CD14-positive monocyte (primary cell): Measurements from ENCODE around the gene DQX1. TPM values are rescaled to one million over a fixed set of nuclear protein-coding genes. Genes with fewer than 3 reads are reported as not detected.

ENCODE experiments used
- DNase-seq, 3 donors: peaks; one replicate each; pipeline ENCODE4 v3.0.0-alpha.2; 2011 to 2022
- H2AFZ ChIP-seq: 2 replicates; pipeline ENCODE4 v1.6.0; 2012; ENCODE audit warnings: mild to moderate bottlenecking, low read depth, low read length, inconsistent platforms; ENCODE audit not compliant: insufficient read depth, poor library complexity, severe bottlenecking
- H3K27ac ChIP-seq, 2 donors: 1 replicate in 1 of 2; 2 replicates in 1 of 2; pipeline ENCODE4 v1.5.1; 2012 to 2013; ENCODE audit warnings: low read length in 2 of 2, control low read depth in 1 of 2, inconsistent platforms in 1 of 2, low read depth in 1 of 2, mild to moderate bottlenecking in 1 of 2
- H3K27me3 ChIP-seq, 2 donors: one replicate each; pipeline versions ENCODE4 v1.6.0 to v1.6.1; 2011 to 2013; ENCODE audit warnings: low read length in 2 of 2; ENCODE audit not compliant: control insufficient read depth in 2 of 2, insufficient read depth in 2 of 2
- H3K36me3 ChIP-seq, 2 donors: replicated peaks in 1 of 2; 1 replicate in 1 of 2; 2 replicates in 1 of 2; pipeline versions ENCODE4 v1.5.1 to v1.6.1; 2012 to 2013; ENCODE audit warnings: low read length in 2 of 2, control low read depth in 1 of 2, inconsistent platforms in 1 of 2, mild to moderate bottlenecking in 1 of 2; ENCODE audit not compliant: insufficient read depth in 2 of 2, control insufficient read depth in 1 of 2
- H3K4me1 ChIP-seq, 2 donors: 1 replicate in 1 of 2; 2 replicates in 1 of 2; pipeline versions ENCODE4 v1.5.1 to v1.6.1; 2012 to 2013; ENCODE audit warnings: low read length in 2 of 2, control low read depth in 1 of 2, inconsistent platforms in 1 of 2, mild to moderate bottlenecking in 1 of 2, moderate library complexity in 1 of 2; ENCODE audit not compliant: insufficient read depth in 2 of 2, control insufficient read depth in 1 of 2
- H3K4me2 ChIP-seq: replicated peaks from 2 replicates; pipeline ENCODE3; 2012; ENCODE audit warnings: low read length, moderate library complexity, mild to moderate bottlenecking; ENCODE audit not compliant: poor library complexity, severe bottlenecking; ENCODE audit errors: extremely low read depth
- H3K4me3 ChIP-seq, 3 experiments: fragments of 200-600 bp in 1 of 3; sonication (generic) in 1 of 3; replicated peaks in 1 of 3; 1 replicate in 2 of 3; 2 replicates in 1 of 3; pipeline ENCODE4 v1.5.1; 2011 to 2013; ENCODE audit warnings: low read length in 3 of 3, mild to moderate bottlenecking in 3 of 3, control low read depth in 2 of 3, low read depth in 2 of 3, inconsistent platforms in 1 of 3, moderate library complexity in 1 of 3
- H3K79me2 ChIP-seq: 2 replicates; pipeline ENCODE4 v1.6.0; 2012; ENCODE audit warnings: mild to moderate bottlenecking, control low read depth, inconsistent platforms, low read length, moderate library complexity; ENCODE audit not compliant: insufficient read depth
- H3K9ac ChIP-seq: 2 replicates; pipeline ENCODE4 v1.6.0; 2017; ENCODE audit warnings: low read length, mild to moderate bottlenecking; ENCODE audit not compliant: insufficient read depth, poor library complexity, severe bottlenecking
- H3K9me3 ChIP-seq, 2 donors: replicated peaks in 1 of 2; 1 replicate in 1 of 2; 2 replicates in 1 of 2; pipeline versions ENCODE4 v1.5.1 to v1.6.1; 2012 to 2013; ENCODE audit warnings: low read length in 2 of 2, control low read depth in 1 of 2; ENCODE audit not compliant: control insufficient read depth in 1 of 2, insufficient read depth in 1 of 2
- H4K20me1 ChIP-seq: 2 replicates; pipeline ENCODE4 v1.6.0; 2012; ENCODE audit warnings: mild to moderate bottlenecking, low read length, control low read depth, moderate library complexity; ENCODE audit not compliant: insufficient read depth
- H3K27ac Mint-ChIP-seq, 7 donors: one replicate each; pipeline ENCODE4 v1.8.0; 2020; ENCODE audit warnings: mild to moderate bottlenecking in 7 of 7, mixed read lengths in 7 of 7, moderate library complexity in 6 of 7, inconsistent platforms in 2 of 7
- H3K27me3 Mint-ChIP-seq, 3 donors: one replicate each; pipeline ENCODE4 v1.8.0; 2021 to 2022; ENCODE audit warnings: low read depth in 3 of 3, mild to moderate bottlenecking in 3 of 3, mixed read lengths in 3 of 3, moderate library complexity in 3 of 3, inconsistent platforms in 1 of 3
- H3K36me3 Mint-ChIP-seq, 2 donors: one replicate each; pipeline ENCODE4 v1.8.0; 2020; ENCODE audit warnings: mixed read lengths in 2 of 2, inconsistent platforms in 1 of 2, mild to moderate bottlenecking in 1 of 2
- H3K4me1 Mint-ChIP-seq: one replicate; pipeline ENCODE4 v1.8.0; 2020; ENCODE audit warnings: mild to moderate bottlenecking, mixed read lengths
- H3K4me3 Mint-ChIP-seq, 2 donors: one replicate each; pipeline ENCODE4 v1.8.0; 2020; ENCODE audit warnings: mild to moderate bottlenecking in 2 of 2, mixed read lengths in 2 of 2, moderate library complexity in 1 of 2
- H3K9me3 Mint-ChIP-seq, 7 donors: one replicate each; pipeline ENCODE4 v1.8.0; 2020 to 2022; ENCODE audit warnings: mixed read lengths in 7 of 7, mild to moderate bottlenecking in 6 of 7, moderate library complexity in 6 of 7, inconsistent platforms in 2 of 7
- CTCF ChIP-seq: fragments of 200-600 bp; IDR thresholded peaks from one replicate; pipeline ENCODE4 v1.8.0; 2022; ENCODE audit warnings: antibody characterized with exemption, mild to moderate bottlenecking
- WGBS: methylation state at CpG from one replicate; pipeline ENCODE4 v1.1.5; 2013; ENCODE audit warnings: missing lambda C conversion rate; ENCODE audit not compliant: insufficient coverage; 5-methylcytosine and 5-hydroxymethylcytosine counted together
- intact Hi-C, 2 donors: fragments of 100-400 bp; cut with micrococcal nuclease; formaldehyde crosslinking; loops; one replicate each; pipeline versions ENCODE4 v1.15.0 to v1.15.1; 2023
- polyA plus RNA-seq, 3 donors: library from polyadenylated mRNA; depleted of rRNA in 1 of 3; unstranded in 2 of 3; stranded (reverse) in 1 of 3; fragments of 300-500 nt in 2 of 3; fragments of >200 nt in 1 of 3; fragmentation: Illumina TruSeq in 2 of 3; gene quantifications; 1 replicate in 2 of 3; 2 replicates in 1 of 3; pipeline ENCODE4 v1.2.3, GENCODE V29; 2012 to 2021

The DQX1 gene
- polyA plus RNA-seq, 3 donors: 0.36 TPM; not detected in 2

- H3K27me3 Mint-ChIP-seq: peaks cover 2 to 9% (median 4%) of the 10 kb centered on the region in 3 donors
- no peak overlapping the region for H3K27ac Mint-ChIP-seq
- peaks cover 12% of the 10 kb centered on the region for H3K4me1 Mint-ChIP-seq
- Histone ChIP-seq H3K9me3 (no peaks in the 10 kb centered on the region), H4K20me1 (no peaks in the 10 kb centered on the region), H3K4me3 (no peak overlapping the region), H3K27me3 (no peaks in the 10 kb centered on the region), H3K4me2 (no peak overlapping the region), H3K27ac (no peak overlapping the region), H3K9ac (no peak overlapping the region), H3K4me1 (peaks cover 6 to 10% of the 10 kb centered on the region in 2 donors), H2AFZ (no peak overlapping the region), H3K79me2 (no peaks in the 10 kb centered on the region), H3K36me3 (peaks cover 0 to 3% of the 10 kb centered on the region in 2 donors)
- no peak overlapping the region for H3K4me3 Mint-ChIP-seq
- DNase-seq: no peak
- WGBS: 95% methylated on average over 5 of the region's 5 CpGs
- TF ChIP-seq CTCF: no peak
- intact Hi-C loops: loop anchor here in 1 of 2 donors (10.0 kb wide), 1 partner anchor 145 kb away; no protein-coding TSS in a partner anchor
- H3K9me3 Mint-ChIP-seq: no peaks in the 10 kb centered on the region
- peaks cover 6 to 9% of the 10 kb centered on the region in 2 donors for H3K36me3 Mint-ChIP-seq
These were observed 14.3 kb upstream of the DQX1 start for GRCh38 chr2:74540291-74540690.

GRCh38 chr2:74538881-74539339, 12.9 kb upstream of the DQX1 start:
- H3K9ac ChIP-seq: no peak overlapping the region
- H3K9me3 Mint-ChIP-seq: no peaks in the 10 kb centered on the region

More at GRCh38 chr2:74538881-74539339, 12.9 kb upstream of the DQX1 start:
- H3K4me1 Mint-ChIP-seq: peaks cover 12% of the 10 kb centered on the region
- H2AFZ ChIP-seq: no peak overlapping the region
- peaks cover 1 to 3% of the 10 kb centered on the region in 2 donors for H3K36me3 ChIP-seq
- peaks cover 11 to 16% of the 10 kb centered on the region in 2 donors for H3K36me3 Mint-ChIP-seq
- H3K4me3 ChIP-seq: no peak overlapping the region
- H3K4me3 Mint-ChIP-seq: peak overlapping the region in 1 of 2 donors; percentile 51
- peaks cover 6 to 10% of the 10 kb centered on the region in 2 donors for H3K4me1 ChIP-seq
- TF ChIP-seq CTCF: no peak
- no peaks in the 10 kb centered on the region for H3K79me2 ChIP-seq
- WGBS: 6% methylated on average over 4 of the region's 7 CpGs
- no peaks in the 10 kb centered on the region for H3K9me3 ChIP-seq
- no peak overlapping the region for H3K27ac ChIP-seq
- H3K27ac Mint-ChIP-seq: peak overlapping the region in 1 of 7 donors; percentile 57
- DNase-seq: no peak
- peaks cover 2 to 7% (median 4%) of the 10 kb centered on the region in 3 donors for H3K27me3 Mint-ChIP-seq
- H4K20me1 ChIP-seq: no peaks in the 10 kb centered on the region
- intact Hi-C loops: loop anchor here in 1 of 2 donors (10.0 kb wide), 1 partner anchor 46 kb away; no protein-coding TSS in a partner anchor
- H3K27me3 ChIP-seq: no peaks in the 10 kb centered on the region
- no peak overlapping the region for H3K4me2 ChIP-seq
